ENCODE data around the gene FJX1. TPM values are rescaled to one million over a fixed set of nuclear protein-coding genes. Genes with fewer than 3 reads are reported as not detected.

The FJX1 gene
- total RNA-seq, 1 experiment from 2014 or later, result 13.5 TPM

GRCh38 chr11:35600331-35600838 is 17.9 kb upstream of the FJX1 start:
- in situ Hi-C loops (cut with HindIII; ENCODE audit: low pct_unique_long_range_greater_than_20kb, low sequenced_read_pairs), result no loop called here
- no peak for DNase-seq (ENCODE audit: low read depth, low spot score)

- DNase-seq (ENCODE audit: low read depth, low spot score), result no peak
- in situ Hi-C loops (cut with HindIII; ENCODE audit: low pct_unique_long_range_greater_than_20kb, low sequenced_read_pairs), result no loop called here
Measured at GRCh38 chr11:35602160-35602793, 16.0 kb upstream of the FJX1 start.

GRCh38 chr11:35602979-35603378 is 15.3 kb upstream of the FJX1 start:
- no peak for DNase-seq (ENCODE audit: low read depth, low spot score)
- in situ Hi-C loops (cut with HindIII; ENCODE audit: low pct_unique_long_range_greater_than_20kb, low sequenced_read_pairs), result no loop called here

GRCh38 chr11:35605706-35606105 is 12.6 kb upstream of the FJX1 start:
- DNase-seq (ENCODE audit: low read depth, low spot score), result no peak
- in situ Hi-C loops (cut with HindIII; ENCODE audit: low pct_unique_long_range_greater_than_20kb, low sequenced_read_pairs), result no loop called here

- in situ Hi-C loops (cut with HindIII; ENCODE audit: low pct_unique_long_range_greater_than_20kb, low sequenced_read_pairs), result no loop called here
- no peak for DNase-seq (ENCODE audit: low read depth, low spot score)
Measured at GRCh38 chr11:35606206-35606605, 12.1 kb upstream of the FJX1 start.

- DNase-seq (ENCODE audit: low read depth, low spot score), result no peak
- in situ Hi-C loops (cut with HindIII; ENCODE audit: low pct_unique_long_range_greater_than_20kb, low sequenced_read_pairs), result no loop called here
Measured at GRCh38 chr11:35608502-35608901, 9.8 kb upstream of the FJX1 start.

- in situ Hi-C loops (cut with HindIII; ENCODE audit: low pct_unique_long_range_greater_than_20kb, low sequenced_read_pairs), result no loop called here
- no peak for DNase-seq (ENCODE audit: low read depth, low spot score)
Measured at GRCh38 chr11:35609656-35610055, 8.6 kb upstream of the FJX1 start.

GRCh38 chr11:35610631-35611030 is 7.6 kb upstream of the FJX1 start:
- DNase-seq (ENCODE audit: low read depth, low spot score), result no peak
- in situ Hi-C loops (cut with HindIII; ENCODE audit: low pct_unique_long_range_greater_than_20kb, low sequenced_read_pairs), result no loop called here

GRCh38 chr11:35611741-35612140 is 6.5 kb upstream of the FJX1 start:
- no peak for DNase-seq (ENCODE audit: low read depth, low spot score)
- in situ Hi-C loops (cut with HindIII; ENCODE audit: low pct_unique_long_range_greater_than_20kb, low sequenced_read_pairs), result no loop called here

GRCh38 chr11:35614939-35615569 is 3.2 kb upstream of the FJX1 start:
- no peak for DNase-seq (ENCODE audit: low read depth, low spot score)
- in situ Hi-C loops (cut with HindIII; ENCODE audit: low pct_unique_long_range_greater_than_20kb, low sequenced_read_pairs), result no loop called here

GRCh38 chr11:35615921-35616900 is 2.0 kb upstream of the FJX1 start:
- in situ Hi-C loops (cut with HindIII; ENCODE audit: low pct_unique_long_range_greater_than_20kb, low sequenced_read_pairs), result no loop called here

GRCh38 chr11:35617316-35617686 is 959 bp upstream of the FJX1 start:
- in situ Hi-C loops (cut with HindIII; ENCODE audit: low pct_unique_long_range_greater_than_20kb, low sequenced_read_pairs), result no loop called here
- no peak for DNase-seq (ENCODE audit: low read depth, low spot score)

More at GRCh38 chr11:35615921-35616900, 2.0 kb upstream of the FJX1 start:
- peak; percentile 61 for DNase-seq (ENCODE audit: low read depth, low spot score)

- in situ Hi-C loops (cut with HindIII; ENCODE audit: low pct_unique_long_range_greater_than_20kb, low sequenced_read_pairs), result no loop called here
Measured at GRCh38 chr11:35618497-35619115, 346 bp downstream of the FJX1 start.

GRCh38 chr11:35619116-35619854 is 1.0 kb downstream of the FJX1 start:
- in situ Hi-C loops (cut with HindIII; ENCODE audit: low pct_unique_long_range_greater_than_20kb, low sequenced_read_pairs), result no loop called here
- no peak for DNase-seq (ENCODE audit: low read depth, low spot score)

More at GRCh38 chr11:35618497-35619115, 346 bp downstream of the FJX1 start:
- no peak for DNase-seq (ENCODE audit: low read depth, low spot score)

GRCh38 chr11:35619855-35620640 is 1.8 kb downstream of the FJX1 start:
- in situ Hi-C loops (cut with HindIII; ENCODE audit: low pct_unique_long_range_greater_than_20kb, low sequenced_read_pairs), result no loop called here
- no peak for DNase-seq (ENCODE audit: low read depth, low spot score)

GRCh38 chr11:35620795-35621194 is 2.5 kb downstream of the FJX1 start:
- no peak for DNase-seq (ENCODE audit: low read depth, low spot score)
- in situ Hi-C loops (cut with HindIII; ENCODE audit: low pct_unique_long_range_greater_than_20kb, low sequenced_read_pairs), result no loop called here

All from SK-MEL-5 (cell line).